Fibroblast of peridontal ligament (primary cell): ENCODE data around the gene AMHR2.
"Not testable (repeated sequence)": the region's sequence is repeated elsewhere in the genome, so short reads cannot be mapped to it uniquely, and the experiment has no call there.

Experiments used
- DNase-seq: peaks from one replicate; pipeline ENCODE4 v3.0.0-alpha.2; 2010; ENCODE audit errors: extremely low read depth

AMHR2 gene

DNA sequence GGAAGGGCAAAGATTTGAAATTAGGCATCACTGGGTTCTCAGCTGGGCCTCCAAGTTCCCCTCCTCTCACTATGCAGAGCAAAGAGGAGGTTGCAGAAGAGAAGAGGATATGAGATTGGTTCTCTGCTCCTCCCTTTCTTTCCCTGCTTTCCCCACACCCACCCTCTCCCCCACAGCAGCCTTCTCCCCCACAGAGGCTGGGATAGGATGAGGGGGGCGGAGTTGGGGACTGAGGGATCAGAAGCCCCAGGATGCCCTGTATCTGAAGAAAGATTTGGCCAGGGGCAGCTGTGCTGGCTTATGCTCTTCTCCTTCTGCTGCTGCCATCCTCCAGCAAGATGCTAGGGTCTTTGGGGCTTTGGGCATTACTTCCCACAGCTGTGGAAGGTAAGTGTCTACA is at the start of gene AMHR2:
Gene AMHR2 (plus strand): TSS at position 259 of the 400 bp plus-strand sequence. CDS start 80 bp downstream, at position 339.
- DNase-seq = no peak

DNA sequence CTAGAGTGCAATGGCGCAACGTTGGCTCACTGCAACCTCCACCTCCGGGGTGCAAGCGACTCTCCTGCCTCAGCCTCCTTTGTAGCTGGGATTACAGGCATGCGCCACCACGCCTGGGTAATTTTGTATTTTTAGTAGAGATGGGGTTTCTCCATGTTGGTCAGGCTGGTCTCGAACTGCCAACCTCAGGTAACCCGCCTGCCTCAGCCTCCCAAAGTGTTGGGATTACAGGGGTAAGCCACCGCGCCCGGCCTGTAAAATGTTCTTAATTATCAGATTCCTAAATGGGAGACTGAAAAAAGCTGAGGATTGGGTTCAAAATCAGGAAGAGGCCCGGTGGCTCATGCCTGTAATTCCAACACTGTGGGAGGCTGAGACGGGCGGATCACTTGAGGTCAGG is 49.4 kb upstream of the AMHR2 start:
- not testable (repeated sequence) for DNase-seq

- no peak for DNase-seq
Observed at GRCh38 chr12:53376747-53377146, 46.9 kb upstream of the AMHR2 start.

DNA sequence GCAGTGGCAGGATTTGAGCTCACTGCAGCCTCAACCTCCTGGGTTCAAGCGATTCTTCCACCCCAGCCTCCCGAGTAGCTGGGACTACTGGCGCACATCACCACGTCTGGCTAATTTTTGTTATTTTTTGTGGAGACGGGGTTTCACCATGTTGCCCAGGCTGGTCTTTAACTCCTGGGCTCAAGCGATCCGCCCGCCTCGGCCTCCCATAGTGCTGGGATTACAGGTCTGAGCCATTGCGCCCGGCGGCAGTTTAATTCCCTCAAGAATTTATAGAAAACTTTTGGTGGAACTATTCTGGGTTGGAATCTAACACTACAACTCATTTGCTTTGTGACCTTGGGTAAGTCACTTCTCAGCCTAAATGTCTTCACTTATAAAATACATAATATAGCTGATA is 45.4 kb upstream of the AMHR2 start:
- DNase-seq = no peak

DNA sequence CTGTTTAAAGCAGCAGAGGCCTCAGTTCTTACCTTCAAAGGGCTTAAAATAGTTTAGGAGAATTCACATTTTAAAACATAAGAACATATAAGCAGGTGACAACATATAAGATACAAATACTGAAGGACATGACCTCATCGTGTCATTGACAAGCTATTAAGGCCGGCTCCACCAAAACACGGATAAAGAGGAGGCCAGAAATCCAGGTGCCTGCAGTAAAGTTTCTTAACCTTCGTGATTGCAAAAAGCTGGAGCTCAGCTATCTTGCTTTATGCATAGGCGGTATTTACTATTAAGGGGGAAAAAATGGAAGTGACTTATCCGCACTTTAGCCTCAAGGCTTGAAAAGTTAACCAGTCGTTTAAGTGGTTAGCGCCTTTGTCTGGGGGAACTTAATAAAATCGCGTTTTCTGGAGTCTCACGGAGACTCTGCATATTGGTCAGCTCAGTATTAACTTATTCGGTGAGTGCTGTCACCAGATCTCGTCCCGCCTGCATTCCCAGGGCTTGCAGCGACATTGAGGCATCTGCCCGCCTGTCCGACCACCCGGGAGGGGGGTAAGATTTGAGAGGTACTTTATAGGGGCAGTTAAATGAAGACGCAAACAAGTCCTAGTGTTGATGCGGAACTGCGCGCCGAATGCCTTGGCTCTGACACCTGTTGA is 44.8 kb upstream of the AMHR2 start:
- DNase-seq = no peak

GRCh38 chr12:53379389-53380103 is 44.1 kb upstream of the AMHR2 start:
- peak; percentile 100 for DNase-seq

DNA sequence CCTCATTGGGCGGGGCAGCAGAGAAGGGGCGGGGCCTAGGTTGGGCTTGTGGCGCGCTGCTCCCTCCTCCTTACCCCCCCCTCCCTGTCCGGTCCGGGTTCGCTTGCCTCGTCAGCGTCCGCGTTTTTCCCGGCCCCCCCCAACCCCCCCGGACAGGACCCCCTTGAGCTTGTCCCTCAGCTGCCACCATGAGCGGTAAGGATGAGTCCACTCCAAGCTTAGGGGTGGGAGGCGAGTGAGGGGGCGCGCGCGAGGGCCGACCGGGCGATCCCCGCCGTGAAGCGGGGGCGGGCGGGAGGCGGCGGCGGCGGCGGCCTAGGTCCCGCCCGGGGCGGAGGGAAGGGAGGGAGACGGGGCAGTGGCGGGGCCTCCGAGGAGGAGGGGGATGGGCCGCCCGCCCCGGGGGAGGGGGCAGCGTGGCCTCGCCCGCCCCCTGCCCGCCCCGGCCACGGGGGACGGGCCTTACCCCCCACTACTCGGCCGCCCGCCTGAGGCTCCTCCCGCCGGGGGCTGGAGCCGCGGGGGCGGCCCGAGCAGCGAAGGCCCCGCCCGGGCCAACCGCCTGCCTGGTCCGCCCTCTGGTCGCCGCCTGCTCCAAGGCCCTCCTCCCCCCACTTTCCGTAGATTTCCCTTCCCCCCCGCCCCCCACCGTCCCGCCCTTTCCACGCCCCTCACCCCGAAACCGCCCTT is 43.4 kb upstream of the AMHR2 start, which contains the start of gene SP1:
Gene SP1 (plus strand): TSS at position 73 of the 690 bp plus-strand sequence. CDS start 116 bp downstream, at position 189.
- DNase-seq = peak; percentile 90

GRCh38 chr12:53380794-53381730 is 42.6 kb upstream of the AMHR2 start:
- peak; percentile 52 for DNase-seq

DNA sequence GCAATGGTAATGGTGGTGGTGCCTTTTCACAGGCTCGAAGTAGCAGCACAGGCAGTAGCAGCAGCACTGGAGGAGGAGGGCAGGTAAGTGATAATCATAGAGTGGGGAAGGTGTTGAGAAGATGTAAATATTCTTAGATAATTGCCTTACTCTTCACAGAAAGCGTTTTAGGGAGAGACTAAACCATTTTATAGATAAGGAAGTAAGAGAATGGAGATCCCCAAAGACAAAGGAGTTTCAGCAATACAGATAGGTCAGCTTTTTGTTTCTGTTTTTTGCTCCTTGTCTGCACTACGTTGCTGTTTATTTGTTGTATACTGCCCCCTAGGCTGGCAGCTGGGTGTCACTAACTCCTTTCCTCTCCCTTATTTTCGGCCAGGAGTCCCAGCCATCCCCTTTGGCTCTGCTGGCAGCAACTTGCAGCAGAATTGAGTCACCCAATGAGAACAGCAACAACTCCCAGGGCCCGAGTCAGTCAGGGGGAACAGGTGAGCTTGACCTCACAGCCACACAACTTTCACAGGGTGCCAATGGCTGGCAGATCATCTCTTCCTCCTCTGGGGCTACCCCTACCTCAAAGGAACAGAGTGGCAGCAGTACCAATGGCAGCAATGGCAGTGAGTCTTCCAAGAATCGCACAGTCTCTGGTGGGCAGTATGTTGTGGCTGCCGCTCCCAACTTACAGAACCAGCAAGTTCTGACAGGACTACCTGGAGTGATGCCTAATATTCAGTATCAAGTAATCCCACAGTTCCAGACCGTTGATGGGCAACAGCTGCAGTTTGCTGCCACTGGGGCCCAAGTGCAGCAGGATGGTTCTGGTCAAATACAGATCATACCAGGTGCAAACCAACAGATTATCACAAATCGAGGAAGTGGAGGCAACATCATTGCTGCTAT is 41.7 kb upstream of the AMHR2 start:
- DNase-seq = peak; percentile 70

DNA sequence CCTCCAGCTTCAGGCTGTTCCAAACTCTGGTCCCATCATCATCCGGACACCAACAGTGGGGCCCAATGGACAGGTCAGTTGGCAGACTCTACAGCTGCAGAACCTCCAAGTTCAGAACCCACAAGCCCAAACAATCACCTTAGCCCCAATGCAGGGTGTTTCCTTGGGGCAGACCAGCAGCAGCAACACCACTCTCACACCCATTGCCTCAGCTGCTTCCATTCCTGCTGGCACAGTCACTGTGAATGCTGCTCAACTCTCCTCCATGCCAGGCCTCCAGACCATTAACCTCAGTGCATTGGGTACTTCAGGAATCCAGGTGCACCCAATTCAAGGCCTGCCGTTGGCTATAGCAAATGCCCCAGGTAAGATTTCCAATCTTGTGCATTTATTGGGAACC is 40.4 kb upstream of the AMHR2 start:
- DNase-seq = no peak

GRCh38 chr12:53386381-53386780 is 37.3 kb upstream of the AMHR2 start:
- DNase-seq = not testable (repeated sequence)

- DNase-seq = no peak
Observed at GRCh38 chr12:53388932-53389331, 34.7 kb upstream of the AMHR2 start.

DNA sequence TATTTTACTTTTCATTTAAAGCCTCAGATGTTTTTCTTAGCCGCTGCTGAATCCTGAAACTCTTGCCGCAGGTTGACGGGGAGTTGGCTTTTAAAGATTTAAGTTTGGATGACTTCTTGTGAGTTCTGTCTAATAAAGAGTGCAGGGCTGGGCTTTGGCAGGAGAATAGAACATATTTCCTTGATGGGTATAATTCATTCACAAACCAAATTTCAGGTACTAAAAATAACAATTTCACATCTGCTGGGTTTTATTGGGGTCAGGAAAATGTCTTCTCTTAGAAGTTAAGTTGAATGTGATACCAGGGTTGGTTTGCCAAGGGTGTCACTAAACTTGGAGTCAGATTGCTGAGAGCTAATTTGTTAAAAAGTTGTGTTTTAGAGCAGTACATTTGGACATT is 34.0 kb upstream of the AMHR2 start:
- no peak for DNase-seq

DNA sequence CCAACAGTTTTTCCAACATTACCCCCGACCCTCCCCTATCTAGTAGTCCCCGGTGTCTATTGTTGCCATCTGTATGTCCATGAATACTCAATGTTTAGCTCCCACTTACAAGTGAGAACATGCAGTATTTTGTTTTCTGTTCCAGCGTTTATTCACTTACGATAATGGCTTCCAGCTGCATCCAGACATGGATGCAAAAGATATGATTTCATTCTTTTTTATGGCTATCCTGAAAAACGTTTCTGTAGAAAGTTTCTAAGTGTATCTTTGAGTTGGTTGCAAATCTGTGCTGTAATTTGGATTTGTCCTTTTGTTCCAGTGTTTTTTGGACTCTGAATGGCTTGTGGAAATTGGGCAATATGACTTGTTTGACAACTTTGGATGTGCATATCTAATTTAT is 31.9 kb upstream of the AMHR2 start:
- DNase-seq = peak; percentile 72

- DNase-seq = no peak
Observed at GRCh38 chr12:53399896-53400295, 23.8 kb upstream of the AMHR2 start.

DNA sequence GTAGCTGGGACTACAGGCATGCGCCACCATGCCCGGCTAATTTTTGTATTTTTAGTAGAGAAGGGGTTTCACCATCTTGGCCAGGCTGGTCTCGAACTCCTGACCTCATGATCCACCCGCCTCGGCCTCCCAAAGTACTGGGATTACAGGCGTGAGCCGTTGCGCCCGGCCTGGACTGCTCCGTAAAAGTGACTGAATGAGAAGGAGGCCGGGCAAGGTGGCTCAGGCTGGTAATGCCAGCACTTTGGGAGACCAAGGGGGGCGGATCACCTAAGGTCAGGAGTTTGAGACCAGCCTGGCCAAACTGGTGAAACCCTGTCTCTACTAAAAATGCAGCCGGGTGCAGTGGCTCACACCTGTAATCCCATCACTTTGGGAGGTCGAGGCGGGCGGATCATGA is 21.3 kb upstream of the AMHR2 start:
- DNase-seq = not testable (repeated sequence)

DNA sequence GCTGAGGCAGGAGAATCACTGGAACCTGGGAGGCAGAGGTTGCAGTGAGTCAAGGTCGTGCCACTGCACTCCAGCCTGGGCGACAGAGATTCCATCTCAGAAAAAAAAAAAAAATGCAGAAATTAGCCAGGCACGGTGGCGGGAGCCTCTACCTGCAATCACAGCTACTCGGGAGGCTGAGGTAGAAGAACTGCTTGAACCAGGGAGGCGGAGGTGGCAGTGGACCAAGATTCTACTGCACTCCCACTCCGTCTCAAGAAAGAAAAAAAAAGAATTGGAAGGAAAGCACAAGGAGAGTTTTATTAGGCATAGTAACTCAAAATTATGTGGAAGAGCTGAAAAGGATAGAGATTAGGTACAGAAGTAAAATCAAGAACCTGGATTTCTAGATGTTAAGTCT is 20.8 kb upstream of the AMHR2 start:
- no peak for DNase-seq

GRCh38 chr12:53410951-53411350 is 12.7 kb upstream of the AMHR2 start:
- DNase-seq = no peak

GRCh38 chr12:53413485-53414204 is 10.0 kb upstream of the AMHR2 start:
- no peak for DNase-seq
